IPS-18c (cell line): ENCODE measurements around the gene FOXD1.

ENCODE experiments used
- H3K4me3 ChIP-seq: 2 replicates; pipeline ENCODE4 v1.7.0; 2013; ENCODE audit warnings: low read depth, mild to moderate bottlenecking, low read length, moderate library complexity; ENCODE audit not compliant: insufficient read depth
- H3K9me3 ChIP-seq: one replicate; pipeline ENCODE4 v1.6.1; 2013; ENCODE audit warnings: mild to moderate bottlenecking, low read length, moderate library complexity; ENCODE audit not compliant: control insufficient read depth, insufficient read depth

The FOXD1 gene

GRCh38 chr5:73405691-73406090 lies 42.9 kb downstream of the FOXD1 start:
- no peak overlapping the region for H3K4me3 ChIP-seq

GRCh38 chr5:73399775-73400174 lies 48.8 kb downstream of the FOXD1 start:
- H3K9me3 ChIP-seq = no peaks in the 10 kb centered on the region
- H3K4me3 ChIP-seq = no peak overlapping the region

More at GRCh38 chr5:73405691-73406090, 42.9 kb downstream of the FOXD1 start:
- H3K9me3 ChIP-seq = no peaks in the 10 kb centered on the region
